Cerebellar nuclear complex (tissue), 1 donor: ENCODE results near the gene AHNAK.

Experiments
- DNase-seq, 2 experiments: peaks; one replicate each; lab custom pipeline; 2025; lab: John Stamatoyannopoulos, UW

The AHNAK gene

GRCh38 chr11:62494246-62494645 lies 52.4 kb downstream of the AHNAK start:
- DNase-seq, result no peak

GRCh38 chr11:62493801-62494200 lies 52.8 kb downstream of the AHNAK start:
- DNase-seq, result no peak

GRCh38 chr11:62492586-62492985 lies 54.0 kb downstream of the AHNAK start:
- no peak for DNase-seq

- DNase-seq, result no peak
Measured at GRCh38 chr11:62491571-62492329, 54.9 kb downstream of the AHNAK start.

GRCh38 chr11:62489204-62489603 lies 57.4 kb downstream of the AHNAK start:
- DNase-seq, result no peak

- no peak for DNase-seq
Measured at GRCh38 chr11:62487738-62488551, 58.7 kb downstream of the AHNAK start.

- no peak for DNase-seq
Measured at GRCh38 chr11:62487136-62487535, 59.5 kb downstream of the AHNAK start.

- no peak for DNase-seq
Measured at GRCh38 chr11:62484352-62484751, 62.3 kb downstream of the AHNAK start.

GRCh38 chr11:62482753-62483152 lies 63.9 kb downstream of the AHNAK start:
- no peak for DNase-seq

- no peak for DNase-seq
Measured at GRCh38 chr11:62479631-62480201, 66.9 kb downstream of the AHNAK start.

GRCh38 chr11:62477927-62478326 lies 68.7 kb downstream of the AHNAK start:
- DNase-seq, result no peak

GRCh38 chr11:62472063-62472884 lies 74.3 kb downstream of the AHNAK start:
- DNase-seq, result no peak

GRCh38 chr11:62471603-62472002 lies 75.0 kb downstream of the AHNAK start:
- DNase-seq, result no peak

GRCh38 chr11:62468577-62468976 lies 78.0 kb downstream of the AHNAK start:
- DNase-seq, result no peak

GRCh38 chr11:62466444-62466843 lies 80.2 kb downstream of the AHNAK start:
- no peak for DNase-seq

GRCh38 chr11:62464655-62465054 lies 82.0 kb downstream of the AHNAK start:
- DNase-seq, result no peak

- DNase-seq, result no peak
Measured at GRCh38 chr11:62463121-62463542, 83.5 kb downstream of the AHNAK start.

GRCh38 chr11:62462508-62462892 lies 84.1 kb downstream of the AHNAK start:
- no peak for DNase-seq

GRCh38 chr11:62461740-62462507 lies 84.7 kb downstream of the AHNAK start:
- no peak for DNase-seq

GRCh38 chr11:62459080-62459479 lies 87.5 kb downstream of the AHNAK start:
- no peak for DNase-seq
